DND-41 (cell line): ENCODE results near the gene SIGLEC6.

Source experiments
- CTCF ChIP-seq: IDR thresholded peaks from 2 replicates; pipeline ENCODE4 v1.5.1; 2012; ENCODE audit warnings: borderline replicate concordance, low read length, moderate library complexity, mild to moderate bottlenecking; ENCODE audit not compliant: poor library complexity, severe bottlenecking; ENCODE audit errors: extremely low read depth
- EZH2 ChIP-seq: IDR thresholded peaks from 3 replicates; pipeline ENCODE4 v1.6.1; 2012; ENCODE audit warnings: borderline replicate concordance, low read depth, mild to moderate bottlenecking, moderate library complexity, low read length, inconsistent platforms; ENCODE audit not compliant: severe bottlenecking

- TF ChIP-seq CTCF (no peak), EZH2 (no peak)
These were observed 15.4 kb upstream of the SIGLEC6 start for GRCh38 chr19:51546650-51547396.
